NCI-H1930 (cell line): ENCODE results near the gene SLC6A19.

Experiments
- DNase-seq, 2 experiments: peaks; one replicate each; lab custom pipeline; 2025; lab: John Stamatoyannopoulos, UW

SLC6A19 gene

GRCh38 chr5:1180841-1181271 lies 20.5 kb upstream of the SLC6A19 start:
- no peak for DNase-seq

- no peak for DNase-seq
Measured at GRCh38 chr5:1181451-1182359, 19.7 kb upstream of the SLC6A19 start.

- no peak for DNase-seq
Measured at GRCh38 chr5:1182360-1182632, 19.1 kb upstream of the SLC6A19 start.

- DNase-seq: no peak
Measured at GRCh38 chr5:1182633-1183423, 18.6 kb upstream of the SLC6A19 start.

- DNase-seq: no peak
Measured at GRCh38 chr5:1183424-1184162, 17.8 kb upstream of the SLC6A19 start.

GRCh38 chr5:1184163-1184470 lies 17.3 kb upstream of the SLC6A19 start:
- no peak for DNase-seq

GRCh38 chr5:1184481-1184880 lies 16.9 kb upstream of the SLC6A19 start:
- DNase-seq: no peak

GRCh38 chr5:1185038-1185627 lies 16.3 kb upstream of the SLC6A19 start:
- no peak for DNase-seq

- no peak for DNase-seq
Measured at GRCh38 chr5:1185629-1186350, 15.6 kb upstream of the SLC6A19 start.

GRCh38 chr5:1186351-1187233 lies 14.8 kb upstream of the SLC6A19 start:
- no peak for DNase-seq

- no peak for DNase-seq
Measured at GRCh38 chr5:1187234-1187949, 14.0 kb upstream of the SLC6A19 start.

GRCh38 chr5:1187950-1188334 lies 13.5 kb upstream of the SLC6A19 start:
- no peak for DNase-seq

GRCh38 chr5:1188464-1188863 lies 12.9 kb upstream of the SLC6A19 start:
- no peak for DNase-seq

- no peak for DNase-seq
Measured at GRCh38 chr5:1189269-1189668, 12.1 kb upstream of the SLC6A19 start.

GRCh38 chr5:1190278-1190677 lies 11.1 kb upstream of the SLC6A19 start:
- no peak for DNase-seq

- no peak for DNase-seq
Measured at GRCh38 chr5:1190837-1191239, 10.6 kb upstream of the SLC6A19 start.

GRCh38 chr5:1192971-1193590 lies 8.3 kb upstream of the SLC6A19 start:
- no peak for DNase-seq

- DNase-seq: no peak
Measured at GRCh38 chr5:1193591-1193985, 7.8 kb upstream of the SLC6A19 start.

GRCh38 chr5:1194378-1194777 lies 7.0 kb upstream of the SLC6A19 start:
- no peak for DNase-seq

GRCh38 chr5:1195439-1195838 lies 6.0 kb upstream of the SLC6A19 start:
- no peak for DNase-seq
